ENCODE measurements around the gene DDX25.

DNA sequence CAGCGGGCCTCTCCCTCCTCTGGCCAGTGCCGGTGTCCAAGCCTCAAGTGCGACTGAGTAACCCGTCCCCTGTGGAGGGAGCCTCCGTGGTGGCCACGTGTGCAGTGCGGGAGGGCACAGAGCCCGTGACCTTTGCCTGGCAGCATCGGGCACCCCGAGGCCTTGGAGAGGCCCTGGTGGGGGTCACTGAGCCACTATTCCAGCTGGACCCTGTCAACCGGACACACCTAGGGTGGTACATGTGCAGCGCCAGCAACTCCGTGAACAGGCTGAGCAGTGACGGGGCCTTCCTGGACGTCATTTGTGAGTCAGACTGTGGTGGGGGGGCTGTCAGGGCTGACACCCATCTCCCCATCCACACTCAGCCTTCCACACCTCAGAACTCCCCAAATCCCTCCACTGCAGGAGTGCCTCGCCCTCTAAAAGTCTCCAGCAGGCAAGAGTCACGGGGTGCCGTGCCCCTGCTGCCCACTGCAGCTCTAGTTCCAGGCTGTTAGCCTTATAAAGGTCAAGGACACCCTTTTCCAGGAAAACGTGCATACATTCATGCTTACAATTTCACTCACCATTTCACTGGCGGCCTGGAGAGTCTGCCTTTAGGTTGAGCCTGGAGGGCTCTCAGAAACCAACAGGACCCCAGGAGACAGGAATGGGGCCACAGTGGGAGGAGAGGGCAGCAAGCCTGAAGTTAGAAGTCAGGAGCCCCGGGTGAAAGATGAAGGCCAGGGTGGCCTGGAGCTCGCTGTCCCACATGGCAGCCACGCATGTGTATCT lies 44.2 kb downstream of the DDX25 start:
- TF ChIP-seq, protein P1, sequence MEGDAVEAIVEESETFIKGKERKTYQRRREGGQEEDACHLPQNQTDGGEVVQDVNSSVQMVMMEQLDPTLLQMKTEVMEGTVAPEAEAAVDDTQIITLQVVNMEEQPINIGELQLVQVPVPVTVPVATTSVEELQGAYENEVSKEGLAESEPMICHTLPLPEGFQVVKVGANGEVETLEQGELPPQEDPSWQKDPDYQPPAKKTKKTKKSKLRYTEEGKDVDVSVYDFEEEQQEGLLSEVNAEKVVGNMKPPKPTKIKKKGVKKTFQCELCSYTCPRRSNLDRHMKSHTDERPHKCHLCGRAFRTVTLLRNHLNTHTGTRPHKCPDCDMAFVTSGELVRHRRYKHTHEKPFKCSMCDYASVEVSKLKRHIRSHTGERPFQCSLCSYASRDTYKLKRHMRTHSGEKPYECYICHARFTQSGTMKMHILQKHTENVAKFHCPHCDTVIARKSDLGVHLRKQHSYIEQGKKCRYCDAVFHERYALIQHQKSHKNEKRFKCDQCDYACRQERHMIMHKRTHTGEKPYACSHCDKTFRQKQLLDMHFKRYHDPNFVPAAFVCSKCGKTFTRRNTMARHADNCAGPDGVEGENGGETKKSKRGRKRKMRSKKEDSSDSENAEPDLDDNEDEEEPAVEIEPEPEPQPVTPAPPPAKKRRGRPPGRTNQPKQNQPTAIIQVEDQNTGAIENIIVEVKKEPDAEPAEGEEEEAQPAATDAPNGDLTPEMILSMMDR (IDR thresholded peaks at IDR 0.05; ENCODE audit: low read depth, low read length, poor library complexity, severe bottlenecking) = no peak
- no peak for TF ChIP-seq EZH2phosphoT487 (IDR thresholded peaks at IDR 0.05; ENCODE audit: borderline replicate concordance, low read length)
